AG04450 (cell line): ENCODE measurements around the gene MARVELD3. TPM values are rescaled to one million over a fixed set of nuclear protein-coding genes. Genes with fewer than 3 reads are reported as not detected.
"Not testable (repeated sequence)": the region's sequence is repeated elsewhere in the genome, so short reads cannot be mapped to it uniquely, and the experiment has no call there.

Experiments used
- CTCF ChIA-PET: fragments of 300-600, 350-600 bp; formaldehyde crosslinking; extraction: SDS; loops from one replicate; lab custom pipeline; 2022; ENCODE audit warnings: antibody characterized with exemption, inconsistent platforms; lab: Charles Lee
- POLR2A ChIA-PET: fragments of 350-600 bp; formaldehyde crosslinking; extraction: SDS; loops from one replicate; lab custom pipeline; 2021; ENCODE audit warnings: antibody characterized with exemption, inconsistent platforms; lab: Yijun Ruan, JAX
- DNase-seq: peaks from one replicate; pipeline ENCODE4 v3.0.0-alpha.2; 2011; ENCODE audit warnings: low read depth, low spot score
- H3K27ac ChIP-seq: one replicate; pipeline ENCODE4 v1.5.1; 2012; ENCODE audit warnings: low read depth, low read length, control low read depth
- H3K27me3 ChIP-seq: one replicate; pipeline ENCODE4 v1.6.0; 2012; ENCODE audit warnings: low read length; ENCODE audit not compliant: control insufficient read depth, insufficient read depth
- H3K4me3 ChIP-seq: 2 replicates; pipeline ENCODE4 v1.5.1; 2011; ENCODE audit warnings: mild to moderate bottlenecking, low read depth, low read length, control low read depth
- H3K9me3 ChIP-seq: 2 replicates; pipeline ENCODE4 v1.5.1; 2012; ENCODE audit warnings: low read length; ENCODE audit not compliant: control insufficient read depth, insufficient read depth
- CTCF ChIP-seq: IDR thresholded peaks from 2 replicates; pipeline ENCODE4 v1.5.1; 2011; ENCODE audit warnings: low read depth, low read length, control low read depth, inconsistent platforms
- polyA plus RNA-seq: library from polyadenylated mRNA; depleted of rRNA; stranded (reverse); fragments of >200 nt; gene quantifications from 2 replicates; pipeline ENCODE4 v1.2.3, GENCODE V29; 2011; rRNA removed
- small RNA-seq: library from RNA; depleted of rRNA; stranded (forward); fragments of <200 nt; gene quantifications from one replicate; pipeline ENCODE3, GENCODE V24; 2012; ENCODE audit warnings: low read depth; ENCODE audit not compliant: insufficient read length

The MARVELD3 gene
- polyA plus RNA-seq, 1 experiment, result not detected

- Histone ChIP-seq H3K4me3 (no peak overlapping the region), H3K27ac (no peak overlapping the region), H3K9me3 (no peaks in the 10 kb centered on the region), H3K27me3 (no peaks in the 10 kb centered on the region)
- ChIA-PET POLR2A (no interaction called here), CTCF (no interaction called here)
- no peak for TF ChIP-seq CTCF
- DNase-seq, result no peak
These were observed 55.4 kb downstream of the MARVELD3 start for GRCh38 chr16:71681360-71681759.

GRCh38 chr16:71684280-71684679, 58.3 kb downstream of the MARVELD3 start:
- H3K27ac ChIP-seq, DNase-seq, H3K9me3 ChIP-seq, CTCF ChIA-PET, H3K4me3 ChIP-seq, H3K27me3 ChIP-seq, POLR2A ChIA-PET: not testable (repeated sequence)

Small RNA genes lying within 50 kb of the gene (small RNA-seq; reads per million reads assigned to genes)
- gene RNU6-208P, result not detected

Other genes with a start within 250 kb of the MARVELD3 start
- not detected in 2 replicates for gene TLE7, start 184.1 kb upstream of the MARVELD3 start, polyA plus RNA-seq
- gene ZNF23, start 163.9 kb upstream of the MARVELD3 start, polyA plus RNA-seq, result 11.9 and 14.8 TPM in 2 replicates
- 1.9 and 2.0 TPM in 2 replicates for gene ZNF19, start 136.9 kb upstream of the MARVELD3 start, polyA plus RNA-seq
- gene CHST4, start 99.8 kb upstream of the MARVELD3 start, polyA plus RNA-seq, result not detected in 2 replicates
- gene TAT, start 49.1 kb upstream of the MARVELD3 start, polyA plus RNA-seq, result not detected in 2 replicates
- gene PHLPP2, start 98.5 kb downstream of the MARVELD3 start, polyA plus RNA-seq, result 8.5 and 10.3 TPM in 2 replicates
- gene AP1G1, start 182.7 kb downstream of the MARVELD3 start, polyA plus RNA-seq, result 85.8 and 90.6 TPM in 2 replicates
- 11.3 and 13.7 TPM in 2 replicates for gene ATXN1L, start 219.8 kb downstream of the MARVELD3 start, polyA plus RNA-seq